HG03159 (cell line): ENCODE measurements around the gene FAM8A1.
A peak's percentile ranks its signal among the peaks of the same experiment; 100 is the strongest.
"Not testable (repeated sequence)": the region's sequence is repeated elsewhere in the genome, so short reads cannot be mapped to it uniquely, and the experiment has no call there.

ENCODE experiments used
- ATAC-seq: cut with Tn5 transposase; IDR thresholded peaks from one replicate; pipeline ENCODE4 v1.9.1; 2021; ENCODE audit warnings: mild to moderate bottlenecking, moderate library complexity; ENCODE audit not compliant: unreplicated experiment

The FAM8A1 gene

DNA sequence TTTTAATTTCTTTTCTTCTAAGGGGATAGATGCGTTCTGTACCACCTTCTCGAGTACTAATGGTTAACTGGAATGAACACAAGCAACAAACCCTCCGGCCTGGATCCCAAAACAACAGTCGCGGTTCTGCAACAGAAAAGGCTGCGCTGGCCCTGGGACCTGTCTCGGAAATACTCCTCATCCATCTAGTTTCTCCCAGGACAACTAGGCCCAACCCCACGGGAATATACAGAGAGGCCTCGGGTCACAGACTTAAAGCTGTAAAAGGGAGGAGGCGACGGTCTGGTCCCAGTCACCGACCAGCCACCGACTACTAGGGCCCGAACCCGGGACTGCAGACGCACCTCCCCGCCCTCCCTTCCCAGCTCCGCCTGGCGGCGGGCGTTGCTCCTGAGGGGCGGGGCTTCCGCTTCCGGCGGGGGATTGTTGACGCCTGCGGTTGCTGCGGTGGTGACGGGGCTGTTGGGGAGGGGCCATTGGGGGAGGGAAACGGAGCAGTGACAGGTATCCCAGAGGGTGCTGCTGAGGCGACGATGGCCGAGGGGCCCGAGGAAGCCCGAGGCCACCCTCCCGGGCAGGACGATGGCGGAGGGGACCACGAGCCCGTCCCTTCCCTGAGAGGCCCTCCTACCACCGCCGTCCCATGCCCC lies at the start of gene FAM8A1:
Gene FAM8A1, plus strand, starts transcription at position 426 of the 650 bp plus-strand sequence. Its CDS starts 108 bp downstream, at position 534.
- ATAC-seq: peak; percentile 82

DNA sequence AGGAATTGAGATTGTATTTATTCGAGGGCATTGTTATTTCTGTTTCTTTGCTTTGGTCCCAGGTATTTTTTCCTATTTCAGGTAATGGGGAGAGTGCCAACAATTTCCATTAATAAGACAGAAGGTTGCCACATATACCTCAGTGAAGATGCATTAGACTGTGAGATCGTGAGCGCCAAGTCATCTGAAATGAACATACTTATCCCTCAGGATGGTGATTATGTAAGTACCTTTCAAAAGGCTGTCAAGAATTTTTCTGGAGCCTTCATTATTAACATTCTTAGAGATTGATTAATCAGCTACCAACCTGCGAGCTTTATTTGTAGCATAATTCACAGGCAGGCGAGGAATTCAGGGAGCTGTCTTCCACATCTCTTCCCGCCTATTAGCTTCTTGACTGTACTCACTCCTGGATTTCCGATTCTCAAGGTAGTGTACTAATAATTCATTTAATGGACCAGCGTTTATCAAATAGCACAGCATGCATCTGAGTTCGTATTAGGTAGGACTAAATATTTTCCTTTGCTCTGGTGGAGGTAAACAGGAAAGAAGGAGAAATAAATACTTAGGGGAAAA lies 48.6 kb upstream of the FAM8A1 start:
- no peak for ATAC-seq

DNA sequence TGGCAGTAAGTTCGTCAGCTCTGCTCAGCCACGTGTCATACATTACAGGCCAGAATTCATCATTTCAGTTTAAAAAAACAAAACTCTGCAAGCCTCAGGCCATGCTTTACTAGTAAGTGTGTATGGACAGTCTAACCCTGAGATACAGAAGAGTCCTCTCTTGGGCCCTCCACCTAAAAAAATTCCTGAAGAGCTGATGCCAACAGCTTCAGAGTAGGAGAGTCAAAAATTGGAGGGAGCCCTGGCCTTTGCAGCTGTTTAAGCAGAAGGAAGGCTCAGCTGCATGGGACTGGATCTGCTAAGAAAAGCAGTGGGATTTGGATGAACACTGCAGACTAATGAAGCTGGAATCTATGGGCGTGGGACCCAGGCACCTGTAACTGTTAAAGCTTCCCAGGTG lies 47.2 kb upstream of the FAM8A1 start:
- ATAC-seq: no peak

DNA sequence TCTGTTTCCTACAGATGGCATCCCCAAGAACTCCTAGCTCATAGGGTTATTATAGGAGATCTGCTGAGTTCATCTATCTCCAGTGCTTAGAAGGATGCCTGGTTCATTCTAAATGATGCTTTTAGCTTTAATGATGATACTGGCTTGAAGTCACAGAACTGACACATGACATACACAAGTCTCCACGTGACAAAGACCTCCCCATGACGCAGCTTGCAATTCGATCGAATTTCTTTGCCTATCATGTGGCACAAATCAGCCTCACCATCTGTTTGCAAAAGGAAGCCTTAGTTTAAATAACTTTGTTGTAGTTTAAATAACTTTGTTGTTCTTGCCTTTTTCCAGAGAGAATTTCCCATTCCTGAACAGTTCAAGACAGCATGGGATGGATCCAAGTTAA lies 44.1 kb upstream of the FAM8A1 start:
- no peak for ATAC-seq

- no peak for ATAC-seq
Observed at GRCh38 chr6:17562636-17563035, 37.5 kb upstream of the FAM8A1 start.

DNA sequence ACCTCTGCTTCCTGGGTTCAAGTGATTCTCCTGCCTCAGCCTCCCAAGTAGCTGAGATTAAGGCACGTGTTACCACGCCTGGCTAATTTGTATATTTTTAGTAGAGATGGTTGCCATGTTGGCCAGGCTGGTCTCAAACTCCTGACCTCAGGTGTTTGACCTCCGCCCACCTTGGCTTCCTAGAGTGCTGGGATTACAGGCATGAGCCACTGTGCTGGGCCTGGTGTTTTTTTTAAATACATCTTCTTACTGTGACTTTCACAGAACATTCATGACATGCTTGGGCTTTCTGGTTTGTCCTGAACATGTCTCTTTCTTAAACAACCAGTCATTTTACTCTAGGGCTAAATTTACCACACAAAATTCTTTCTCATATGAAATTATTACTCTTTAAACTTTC lies 34.7 kb upstream of the FAM8A1 start:
- ATAC-seq: no peak

DNA sequence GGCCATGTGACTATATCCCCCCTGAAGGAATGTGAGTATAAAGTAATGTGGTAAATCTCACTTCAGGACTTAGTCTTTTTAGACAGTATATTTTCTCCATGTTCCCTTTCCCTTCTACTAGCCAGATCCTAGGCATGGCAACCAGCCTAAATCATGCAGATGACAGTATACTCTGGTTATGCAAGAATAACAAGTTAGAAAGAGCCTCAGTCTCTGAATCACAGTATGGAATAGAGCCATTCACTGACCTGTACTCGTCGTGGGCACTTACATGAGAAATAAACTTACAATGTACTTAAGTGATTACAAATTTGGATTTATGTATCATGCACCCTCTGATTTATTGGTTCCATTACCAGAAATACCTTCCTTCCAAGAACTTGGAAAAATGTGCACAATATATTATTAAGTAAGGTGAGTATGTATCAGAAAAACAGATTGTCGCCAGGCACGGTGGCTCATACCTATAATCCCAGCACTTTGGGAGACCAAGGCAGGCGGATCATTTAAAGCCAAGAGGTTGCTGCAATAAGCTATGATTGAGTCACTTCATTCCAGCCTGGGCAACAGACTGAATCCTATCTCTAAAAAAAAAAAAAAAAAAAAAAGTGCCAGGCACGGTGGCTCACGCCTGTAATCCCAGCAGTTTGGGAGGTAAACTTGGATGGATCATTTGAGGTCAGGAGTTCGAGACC lies 25.1 kb upstream of the FAM8A1 start:
- ATAC-seq: no peak

DNA sequence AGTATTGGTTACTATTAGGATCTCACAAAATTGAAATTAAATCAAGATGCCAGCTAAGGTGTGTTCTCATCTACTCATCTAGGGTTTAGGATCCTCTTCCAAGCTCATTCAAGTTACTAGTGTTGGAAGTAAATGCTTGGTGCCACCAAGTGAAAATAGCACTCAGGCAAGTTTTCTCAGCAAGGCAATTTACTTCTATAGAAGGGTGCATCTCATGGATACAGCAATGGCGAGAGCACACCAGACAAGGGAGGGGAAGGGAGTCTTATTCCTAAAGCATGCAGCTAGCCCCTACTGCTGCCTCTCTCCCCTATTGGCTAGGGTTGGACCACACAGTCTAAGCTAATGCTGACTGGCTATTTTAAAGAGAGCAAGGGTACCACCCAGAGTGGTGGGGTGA lies 23.0 kb upstream of the FAM8A1 start:
- ATAC-seq: no peak

- ATAC-seq: peak; percentile 54
Observed at GRCh38 chr6:17580518-17581048, 19.5 kb upstream of the FAM8A1 start.

DNA sequence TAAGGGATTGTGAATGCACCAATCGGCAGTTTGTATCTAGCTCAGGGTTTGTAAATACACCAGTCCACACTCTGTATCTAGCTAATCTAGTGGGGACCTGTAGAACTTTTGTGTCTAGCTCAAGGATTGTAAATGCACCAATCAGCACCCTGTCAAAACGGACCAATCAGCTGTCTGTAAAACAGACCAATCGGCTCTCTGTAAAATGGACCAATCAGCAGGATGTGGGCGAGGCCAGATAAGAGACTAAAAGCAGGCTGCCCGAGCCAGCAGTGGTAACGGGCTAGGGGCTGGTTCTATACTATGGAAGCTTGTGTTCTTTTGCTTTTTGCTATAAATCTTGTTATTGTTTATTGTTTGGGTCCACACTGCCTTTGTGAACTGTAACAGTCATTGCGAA lies 18.8 kb upstream of the FAM8A1 start:
- not testable (repeated sequence) for ATAC-seq

- no peak for ATAC-seq
Observed at GRCh38 chr6:17583811-17584210, 16.3 kb upstream of the FAM8A1 start.

GRCh38 chr6:17584241-17584803 lies 15.8 kb upstream of the FAM8A1 start:
- ATAC-seq: peak; percentile 43

DNA sequence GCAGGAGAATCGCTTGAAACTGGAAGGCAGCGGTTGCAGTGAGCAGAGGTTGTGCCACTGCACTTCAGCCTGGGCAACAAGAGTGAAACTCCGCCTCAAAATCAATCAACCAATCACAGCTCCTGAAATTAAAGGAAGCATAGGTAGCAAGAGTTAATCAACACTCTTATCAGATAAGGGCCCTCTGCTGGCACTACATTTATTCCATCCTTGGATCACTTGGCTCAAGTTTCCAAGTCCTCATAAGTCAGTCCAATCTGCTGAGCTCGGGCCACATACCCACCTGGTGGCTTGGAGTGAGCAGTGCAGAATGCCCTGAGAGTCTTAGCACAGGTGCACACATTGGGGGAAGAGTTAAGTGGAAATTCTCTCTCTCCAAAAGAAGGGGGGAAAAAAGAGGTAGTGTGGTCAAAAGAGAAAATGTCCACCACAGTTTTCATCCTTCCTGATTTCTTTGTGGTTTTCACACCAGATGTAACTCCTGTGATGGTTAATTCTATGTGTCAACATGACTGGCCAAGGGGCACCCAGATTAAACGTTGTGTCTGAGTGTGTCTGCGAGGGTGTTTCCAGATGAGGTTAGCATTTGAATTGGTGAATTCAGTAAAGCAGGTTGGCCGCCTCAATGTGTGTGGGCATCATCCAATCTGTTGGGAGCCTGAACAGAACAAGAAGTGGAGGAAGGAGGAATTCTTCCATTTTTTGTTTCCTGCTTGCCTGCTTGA lies 14.2 kb upstream of the FAM8A1 start:
- no peak for ATAC-seq

- ATAC-seq: not testable (repeated sequence)
Observed at GRCh38 chr6:17586623-17587022, 13.5 kb upstream of the FAM8A1 start.

GRCh38 chr6:17588011-17588410 lies 12.1 kb upstream of the FAM8A1 start:
- no peak for ATAC-seq

GRCh38 chr6:17589406-17590096 lies 10.6 kb upstream of the FAM8A1 start:
- no peak for ATAC-seq

- ATAC-seq: no peak
Observed at GRCh38 chr6:17591287-17591686, 8.8 kb upstream of the FAM8A1 start.

- no peak for ATAC-seq
Observed at GRCh38 chr6:17593246-17593645, 6.9 kb upstream of the FAM8A1 start.

DNA sequence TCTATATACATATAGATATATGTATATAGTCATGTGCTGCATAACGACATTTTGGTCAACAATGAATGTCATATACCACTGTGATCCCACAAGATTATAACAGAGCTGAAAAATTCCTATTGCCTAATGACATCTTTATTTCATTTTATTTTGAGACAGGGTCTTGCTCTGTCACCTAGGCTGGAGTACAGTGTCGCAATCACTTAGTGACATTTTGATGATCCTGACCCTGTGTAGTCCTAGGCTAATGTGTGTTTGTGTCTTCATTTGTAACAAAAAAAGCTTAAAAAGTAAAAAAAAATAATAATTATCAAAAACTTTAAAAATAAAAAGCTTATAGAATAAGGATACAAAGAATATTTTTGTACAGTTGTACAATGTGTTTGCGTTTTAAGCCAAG lies 4.0 kb upstream of the FAM8A1 start:
- ATAC-seq: no peak
